ENCODE measurements around the gene ZFAND5. TPM values are rescaled to one million over a fixed set of nuclear protein-coding genes. Genes with fewer than 3 reads are reported as not detected.
A peak's percentile ranks its signal among the peaks of the same experiment; 100 is the strongest.

The ZFAND5 gene
- total RNA-seq, 1 donor from 2014 or later, result 218 TPM

DNA sequence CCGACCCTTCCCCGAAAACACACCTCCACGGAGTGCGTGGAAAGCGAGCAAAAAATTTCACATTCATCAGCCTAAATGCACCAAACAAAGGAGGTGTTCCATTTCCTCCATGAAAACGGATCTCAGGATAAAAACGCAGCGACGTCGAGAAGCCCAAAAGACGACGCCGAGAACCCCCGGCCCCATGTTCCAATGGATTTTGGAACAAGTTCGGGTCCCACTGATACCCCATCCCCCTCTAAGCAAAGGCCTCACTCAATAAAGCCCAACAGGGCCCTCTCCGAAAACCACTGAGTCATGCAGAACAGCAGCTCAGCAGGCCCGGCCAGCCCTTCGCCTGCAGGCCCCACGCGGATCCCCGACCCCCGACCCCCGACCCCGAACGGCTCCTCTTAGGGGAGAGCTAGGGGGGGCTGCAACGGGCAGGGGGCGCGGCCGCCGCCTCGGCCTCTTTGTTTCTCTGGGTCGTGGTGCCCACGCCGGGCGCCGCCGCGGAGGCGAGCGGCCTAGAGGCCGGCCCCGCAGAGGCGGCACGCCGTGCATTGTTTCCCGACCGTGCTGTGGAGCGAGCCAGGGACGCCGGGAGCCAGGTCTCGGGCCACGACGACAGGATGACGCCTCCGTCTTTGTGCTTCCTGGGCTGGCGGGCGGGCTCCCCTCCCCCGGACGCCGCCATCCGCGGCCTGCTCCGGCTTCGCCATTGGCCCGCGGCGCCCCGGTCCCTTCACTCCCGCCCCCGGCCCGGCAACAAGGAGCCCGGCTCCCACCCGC is 915 bp downstream of the ZFAND5 start:
- peaks cover 18% of the 10 kb centered on the region for H3K4me1 Mint-ChIP-seq (ENCODE audit: low read depth, unreplicated experiment)
- peak; percentile 46 for DNase-seq
- H3K4me3 Mint-ChIP-seq (ENCODE audit: unreplicated experiment), result peak overlapping the region; percentile 93
- peaks cover 18% of the 10 kb centered on the region for H3K27me3 Mint-ChIP-seq (ENCODE audit: unreplicated experiment)
- TF ChIP-seq, protein P1, sequence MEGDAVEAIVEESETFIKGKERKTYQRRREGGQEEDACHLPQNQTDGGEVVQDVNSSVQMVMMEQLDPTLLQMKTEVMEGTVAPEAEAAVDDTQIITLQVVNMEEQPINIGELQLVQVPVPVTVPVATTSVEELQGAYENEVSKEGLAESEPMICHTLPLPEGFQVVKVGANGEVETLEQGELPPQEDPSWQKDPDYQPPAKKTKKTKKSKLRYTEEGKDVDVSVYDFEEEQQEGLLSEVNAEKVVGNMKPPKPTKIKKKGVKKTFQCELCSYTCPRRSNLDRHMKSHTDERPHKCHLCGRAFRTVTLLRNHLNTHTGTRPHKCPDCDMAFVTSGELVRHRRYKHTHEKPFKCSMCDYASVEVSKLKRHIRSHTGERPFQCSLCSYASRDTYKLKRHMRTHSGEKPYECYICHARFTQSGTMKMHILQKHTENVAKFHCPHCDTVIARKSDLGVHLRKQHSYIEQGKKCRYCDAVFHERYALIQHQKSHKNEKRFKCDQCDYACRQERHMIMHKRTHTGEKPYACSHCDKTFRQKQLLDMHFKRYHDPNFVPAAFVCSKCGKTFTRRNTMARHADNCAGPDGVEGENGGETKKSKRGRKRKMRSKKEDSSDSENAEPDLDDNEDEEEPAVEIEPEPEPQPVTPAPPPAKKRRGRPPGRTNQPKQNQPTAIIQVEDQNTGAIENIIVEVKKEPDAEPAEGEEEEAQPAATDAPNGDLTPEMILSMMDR (IDR thresholded peaks at IDR 0.05; ENCODE audit: partially characterized antibody, unreplicated experiment), result no peak
- H3K27ac Mint-ChIP-seq (ENCODE audit: unreplicated experiment), result peak overlapping the region; percentile 100
- H3K9me3 Mint-ChIP-seq (ENCODE audit: unreplicated experiment), result peaks cover 16% of the 10 kb centered on the region
- no peaks in the 10 kb centered on the region for H3K36me3 Mint-ChIP-seq (ENCODE audit: unreplicated experiment)

DNA sequence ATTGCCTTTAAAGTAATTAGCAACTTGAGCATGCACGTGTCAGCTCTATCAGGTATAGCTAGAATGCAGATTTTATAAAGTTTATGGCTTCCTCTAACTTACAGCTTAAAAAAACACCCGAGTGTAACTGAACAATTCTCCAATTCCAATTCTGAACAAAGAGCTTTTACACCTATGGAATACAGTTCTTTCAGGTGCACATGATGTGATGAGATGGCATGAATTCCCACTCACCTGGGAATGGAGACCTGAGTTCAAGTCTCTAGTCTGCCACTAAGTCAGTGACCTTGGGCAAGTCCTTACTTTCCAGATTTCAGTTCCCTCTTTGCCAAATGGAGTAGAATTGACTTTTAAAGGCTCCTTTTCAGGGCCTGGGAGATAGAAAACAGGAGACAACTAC is 1.8 kb downstream of the ZFAND5 start:
- H3K27me3 Mint-ChIP-seq (ENCODE audit: unreplicated experiment), result peaks cover 18% of the 10 kb centered on the region

DNA sequence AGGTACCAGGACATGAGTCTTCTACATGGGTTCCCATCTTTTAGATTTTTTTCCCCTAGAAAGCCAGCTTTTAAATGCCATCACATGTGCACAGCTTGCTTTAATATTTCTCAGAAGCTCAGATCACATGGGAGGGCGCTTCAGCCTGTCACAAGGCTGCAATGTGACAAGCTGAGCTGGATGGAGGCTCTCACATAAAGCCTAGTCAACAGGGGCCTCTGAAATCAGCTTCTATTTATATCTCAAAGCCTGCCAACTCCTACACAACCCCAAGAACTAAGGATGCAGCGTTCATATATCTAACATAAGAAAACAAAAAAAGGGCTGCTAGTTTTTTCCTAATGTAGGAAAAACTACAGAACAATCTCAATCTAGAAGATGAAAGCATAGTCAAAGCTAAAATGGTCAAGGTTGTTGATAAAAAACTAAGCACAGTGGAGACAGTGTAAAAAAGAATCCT is 2.3 kb downstream of the ZFAND5 start:
- Mint-ChIP-seq H3K36me3 (ENCODE audit: unreplicated experiment) (no peaks in the 10 kb centered on the region), H3K27ac (ENCODE audit: unreplicated experiment) (peak overlapping the region; percentile 100), H3K9me3 (ENCODE audit: unreplicated experiment) (peaks cover 16% of the 10 kb centered on the region), H3K4me1 (ENCODE audit: low read depth, unreplicated experiment) (peaks cover 25% of the 10 kb centered on the region), H3K27me3 (ENCODE audit: unreplicated experiment) (peaks cover 16% of the 10 kb centered on the region), H3K4me3 (ENCODE audit: unreplicated experiment) (peak overlapping the region; percentile 93)
- TF ChIP-seq, protein P1 (IDR thresholded peaks at IDR 0.05; ENCODE audit: partially characterized antibody, unreplicated experiment), result no peak
- peak; percentile 31 for DNase-seq

More for the DNA sequence above, 1.8 kb downstream of the ZFAND5 start:
- DNase-seq, result no peak
- H3K36me3 Mint-ChIP-seq (ENCODE audit: unreplicated experiment), result no peaks in the 10 kb centered on the region
- TF ChIP-seq, protein P1 (IDR thresholded peaks at IDR 0.05; ENCODE audit: partially characterized antibody, unreplicated experiment), result no peak
- peak overlapping the region; percentile 93 for H3K4me3 Mint-ChIP-seq (ENCODE audit: unreplicated experiment)
- H3K27ac Mint-ChIP-seq (ENCODE audit: unreplicated experiment), result peak overlapping the region; percentile 100
- peaks cover 20% of the 10 kb centered on the region for H3K4me1 Mint-ChIP-seq (ENCODE audit: low read depth, unreplicated experiment)
- H3K9me3 Mint-ChIP-seq (ENCODE audit: unreplicated experiment), result peaks cover 16% of the 10 kb centered on the region

DNA sequence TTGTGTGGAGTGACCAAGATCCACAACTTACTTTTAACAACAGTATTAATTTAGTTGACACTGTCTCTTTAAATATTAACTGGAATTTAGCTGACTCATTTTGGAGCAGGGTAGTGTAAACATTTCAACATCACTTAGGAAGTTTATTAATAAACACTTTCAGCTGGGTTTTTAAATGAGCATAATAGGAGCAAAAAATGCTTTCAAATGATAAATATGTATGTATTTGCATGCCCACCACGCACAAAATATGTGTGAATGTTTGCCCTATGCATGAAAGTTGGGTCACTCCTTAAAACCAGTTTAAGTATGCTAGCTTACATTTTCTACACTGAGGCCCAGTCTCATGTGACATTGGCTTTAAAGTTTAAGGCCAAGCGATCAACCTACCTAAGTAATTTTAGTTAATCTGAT is 2.9 kb downstream of the ZFAND5 start:
- peaks cover 29% of the 10 kb centered on the region for H3K4me1 Mint-ChIP-seq (ENCODE audit: low read depth, unreplicated experiment)
- H3K27me3 Mint-ChIP-seq (ENCODE audit: unreplicated experiment), result peaks cover 15% of the 10 kb centered on the region
- H3K4me3 Mint-ChIP-seq (ENCODE audit: unreplicated experiment), result peak overlapping the region; percentile 93
- DNase-seq, result no peak
- no peaks in the 10 kb centered on the region for H3K36me3 Mint-ChIP-seq (ENCODE audit: unreplicated experiment)
- TF ChIP-seq, protein P1 (IDR thresholded peaks at IDR 0.05; ENCODE audit: partially characterized antibody, unreplicated experiment), result no peak
- no peak overlapping the region for H3K27ac Mint-ChIP-seq (ENCODE audit: unreplicated experiment)
- H3K9me3 Mint-ChIP-seq (ENCODE audit: unreplicated experiment), result peaks cover 16% of the 10 kb centered on the region

DNA sequence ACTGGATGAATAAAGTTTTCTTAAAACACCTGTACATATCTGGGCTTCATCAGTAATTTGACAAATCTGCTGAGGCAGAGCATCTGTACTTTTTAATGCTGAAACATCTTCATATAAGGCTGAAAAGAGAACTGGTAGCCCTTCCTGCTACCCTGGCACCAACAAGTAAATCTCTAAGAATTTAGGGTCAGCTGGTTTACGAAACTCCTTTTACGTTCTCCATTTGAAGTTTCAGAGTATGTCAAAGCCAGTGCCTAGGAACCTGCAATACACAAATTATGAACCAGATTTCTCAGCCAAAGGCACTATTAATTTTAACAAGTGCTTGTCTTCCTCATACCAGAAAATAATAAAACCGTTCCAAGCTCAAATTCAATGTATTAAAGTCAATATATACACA is 3.8 kb downstream of the ZFAND5 start:
- H3K36me3 Mint-ChIP-seq (ENCODE audit: unreplicated experiment), result no peaks in the 10 kb centered on the region
- DNase-seq, result no peak
- H3K9me3 Mint-ChIP-seq (ENCODE audit: unreplicated experiment), result peaks cover 16% of the 10 kb centered on the region
- peaks cover 30% of the 10 kb centered on the region for H3K4me1 Mint-ChIP-seq (ENCODE audit: low read depth, unreplicated experiment)
- H3K4me3 Mint-ChIP-seq (ENCODE audit: unreplicated experiment), result peak overlapping the region; percentile 93
- TF ChIP-seq, protein P1 (IDR thresholded peaks at IDR 0.05; ENCODE audit: partially characterized antibody, unreplicated experiment), result no peak
- H3K27me3 Mint-ChIP-seq (ENCODE audit: unreplicated experiment), result peaks cover 15% of the 10 kb centered on the region
- no peak overlapping the region for H3K27ac Mint-ChIP-seq (ENCODE audit: unreplicated experiment)
